Dendritic cell treated with granulocyte-macrophage colony-stimulating factor and Interleukin-4, amounts not matched to agents 40 ng/mL and 50 ng/mL, for 4 days (primary cell): ENCODE results near the gene MAP4K3.

Experiments
- H3K27ac Mint-ChIP-seq: one replicate; pipeline ENCODE4 v1.8.0; 2022; ENCODE audit warnings: mild to moderate bottlenecking, mixed read lengths
- H3K27me3 Mint-ChIP-seq: one replicate; pipeline ENCODE4 v1.8.0; 2022; ENCODE audit warnings: mild to moderate bottlenecking, mixed read lengths
- H3K36me3 Mint-ChIP-seq: one replicate; pipeline ENCODE4 v1.8.0; 2022; ENCODE audit warnings: low read depth, mixed read lengths
- H3K4me1 Mint-ChIP-seq: one replicate; pipeline ENCODE4 v1.8.0; 2022; ENCODE audit warnings: low read depth, mixed read lengths
- H3K4me3 Mint-ChIP-seq: one replicate; pipeline ENCODE4 v1.8.0; 2022; ENCODE audit warnings: mild to moderate bottlenecking, moderate library complexity, mixed read lengths
- H3K9me3 Mint-ChIP-seq: one replicate; pipeline ENCODE4 v1.8.0; 2022; ENCODE audit warnings: mixed read lengths
- intact Hi-C: fragments of 100-400 bp; cut with micrococcal nuclease; formaldehyde crosslinking; loops from one replicate; pipeline ENCODE4 v1.15.0; 2022

The MAP4K3 gene

DNA sequence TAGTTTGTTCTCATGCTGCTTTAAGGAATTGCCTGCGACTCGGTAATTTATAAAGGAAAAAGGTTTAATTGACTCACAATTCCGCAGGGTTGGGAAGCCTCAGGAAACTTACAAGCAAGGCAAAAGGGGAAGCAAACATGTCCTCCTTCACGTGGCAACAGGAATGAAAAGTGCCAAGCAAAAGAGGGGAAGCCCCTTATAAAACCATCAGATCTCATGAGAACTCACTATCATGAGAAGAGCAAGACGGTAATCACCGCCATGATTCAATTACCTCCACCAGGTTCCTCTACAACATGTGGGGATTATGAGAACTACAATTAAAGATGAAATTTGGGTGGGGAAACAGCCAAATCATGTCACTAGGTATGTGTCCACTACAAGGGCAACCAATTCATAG lies 53.9 kb downstream of the MAP4K3 start:
- Mint-ChIP-seq H3K4me1 (peaks cover 5% of the 10 kb centered on the region), H3K27me3 (no peaks in the 10 kb centered on the region), H3K9me3 (peaks cover 8% of the 10 kb centered on the region), H3K27ac (no peak overlapping the region), H3K4me3 (no peak overlapping the region), H3K36me3 (no peaks in the 10 kb centered on the region)
- intact Hi-C loops, result loop anchor here (5.0 kb wide), 1 partner anchor 54 kb away; the partner anchor contains the start of gene MAP4K3

DNA sequence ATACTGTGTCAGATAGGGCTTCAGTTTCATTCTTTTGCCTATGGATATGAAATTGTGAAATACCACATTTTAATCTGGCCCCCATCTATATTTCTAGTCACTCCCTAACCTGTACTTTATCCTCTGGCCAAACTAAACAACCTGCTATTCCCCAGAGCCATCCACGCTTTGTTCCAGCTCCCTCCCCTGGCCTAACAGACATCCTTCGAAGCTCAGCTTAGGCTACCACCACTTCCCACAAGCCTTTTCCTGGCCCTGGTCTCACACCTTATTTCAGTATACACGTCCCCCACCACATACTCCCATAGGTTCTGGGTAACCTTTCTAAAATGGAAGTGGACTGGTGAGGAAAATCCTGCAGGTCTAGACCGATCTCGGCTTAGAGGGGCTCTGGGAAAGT lies 55.4 kb downstream of the MAP4K3 start:
- intact Hi-C loops, result loop anchor here (2.0 to 5.0 kb wide), 2 partner anchors 56 to 347 kb away; partner anchors contain the start of gene MAP4K3
- H3K27ac Mint-ChIP-seq, result no peak overlapping the region
- no peaks in the 10 kb centered on the region for H3K36me3 Mint-ChIP-seq

DNA sequence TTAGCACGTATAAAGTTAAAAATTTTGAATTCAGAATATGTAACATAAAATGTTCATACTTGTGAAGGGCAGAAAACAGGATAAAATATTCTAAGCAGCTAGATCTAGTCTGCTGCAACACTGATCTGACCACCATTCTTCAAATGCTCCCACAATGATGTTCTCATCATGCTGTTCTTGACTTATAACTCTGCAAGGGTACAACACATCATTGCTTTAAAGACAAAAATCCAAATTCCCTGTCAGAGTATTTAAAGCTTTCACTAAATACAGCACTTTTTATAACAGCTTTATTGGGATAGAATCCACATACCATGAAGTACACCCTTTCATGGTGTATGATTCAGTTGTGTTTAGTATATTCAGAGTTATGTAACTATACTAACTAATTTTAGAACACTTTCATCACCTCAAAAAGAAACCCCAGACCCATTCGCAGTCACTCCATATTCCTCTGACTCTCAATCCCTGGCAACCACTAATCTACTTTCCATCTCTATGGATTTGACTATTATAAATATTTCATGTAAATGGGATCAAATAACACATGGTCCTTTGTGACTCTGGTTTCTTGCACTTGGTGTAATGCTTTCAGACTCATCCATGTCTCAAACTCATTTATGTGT lies 56.4 kb downstream of the MAP4K3 start:
- intact Hi-C loops, result loop anchor here (2.0 to 5.0 kb wide), 2 partner anchors 57 to 348 kb away; partner anchors contain the start of gene MAP4K3
- H3K27ac Mint-ChIP-seq, result no peak overlapping the region
- H3K4me3 Mint-ChIP-seq, result no peak overlapping the region
- H3K27me3 Mint-ChIP-seq, result no peaks in the 10 kb centered on the region
- peaks cover 9% of the 10 kb centered on the region for H3K9me3 Mint-ChIP-seq
- H3K4me1 Mint-ChIP-seq, result peaks cover 15% of the 10 kb centered on the region
- H3K36me3 Mint-ChIP-seq, result peaks cover 7% of the 10 kb centered on the region

More for the DNA sequence above, 55.4 kb downstream of the MAP4K3 start:
- no peaks in the 10 kb centered on the region for H3K27me3 Mint-ChIP-seq
- peaks cover 15% of the 10 kb centered on the region for H3K4me1 Mint-ChIP-seq
- no peak overlapping the region for H3K4me3 Mint-ChIP-seq
- peaks cover 8% of the 10 kb centered on the region for H3K9me3 Mint-ChIP-seq

DNA sequence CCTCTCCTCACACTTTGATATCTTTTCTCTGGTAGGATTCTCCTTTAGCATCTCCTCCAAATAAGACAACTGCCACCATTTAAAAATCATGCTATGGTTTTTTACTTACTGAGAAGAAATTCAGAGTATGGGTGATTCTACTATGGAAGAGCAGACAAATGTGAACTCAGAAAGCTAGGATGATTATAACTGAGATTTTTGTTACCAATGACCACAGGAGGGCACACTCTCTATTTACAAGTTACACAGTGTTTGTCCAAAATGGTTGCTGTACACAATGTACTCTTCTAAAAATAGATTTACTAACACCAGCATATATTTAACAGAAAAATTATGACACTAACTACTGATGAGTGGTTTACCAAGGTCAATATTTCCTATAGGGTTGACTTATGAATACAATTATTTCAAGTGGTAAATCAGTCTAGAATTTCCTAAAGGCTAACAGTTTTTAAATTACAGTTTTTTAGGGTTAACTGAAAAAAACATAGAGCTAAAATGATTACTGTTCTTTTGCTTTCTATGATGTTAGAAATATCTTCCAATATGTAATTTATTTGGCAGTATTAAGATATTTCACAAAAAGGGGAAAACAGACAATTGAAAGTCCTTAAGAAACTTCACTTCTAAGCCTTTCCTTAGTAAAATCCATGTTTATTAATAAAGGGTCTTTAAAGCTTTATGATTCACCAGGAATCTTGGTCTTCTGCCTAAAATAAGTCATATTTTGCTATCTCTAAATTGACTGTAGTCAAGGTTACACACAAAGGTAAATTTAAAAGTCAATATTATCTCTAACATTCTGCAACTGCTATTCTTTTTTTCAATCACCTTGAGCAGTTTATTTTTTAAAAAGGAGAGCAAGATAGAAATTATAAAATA lies 57.2 kb downstream of the MAP4K3 start:
- H3K9me3 Mint-ChIP-seq, result peaks cover 15% of the 10 kb centered on the region
- H3K4me3 Mint-ChIP-seq, result no peak overlapping the region
- H3K4me1 Mint-ChIP-seq, result peaks cover 15% of the 10 kb centered on the region
- H3K27me3 Mint-ChIP-seq, result no peaks in the 10 kb centered on the region
- peaks cover 14% of the 10 kb centered on the region for H3K36me3 Mint-ChIP-seq
- H3K27ac Mint-ChIP-seq, result no peak overlapping the region
- intact Hi-C loops, result loop anchor here (2.0 to 5.0 kb wide), 3 partner anchors 57 to 349 kb away; partner anchors contain the start of gene MAP4K3

DNA sequence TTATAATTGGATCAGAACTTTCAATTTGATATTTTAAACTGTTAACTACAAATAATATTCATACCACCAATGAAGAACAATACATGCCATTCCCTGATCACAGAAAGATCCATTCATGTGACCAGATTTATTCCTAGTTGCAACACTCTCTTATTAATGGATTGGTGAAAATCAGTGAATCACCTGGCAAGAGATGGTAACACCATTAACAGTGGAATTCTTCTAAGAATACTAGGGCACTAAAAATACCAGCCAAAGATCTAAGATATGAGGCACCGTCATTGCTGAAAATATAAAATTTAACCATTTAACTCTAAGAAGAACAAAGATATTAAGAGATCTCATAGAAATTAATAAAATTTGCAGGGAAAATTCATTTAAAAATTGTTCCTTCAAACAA lies 58.1 kb downstream of the MAP4K3 start:
- H3K4me1 Mint-ChIP-seq, result peaks cover 15% of the 10 kb centered on the region
- H3K9me3 Mint-ChIP-seq, result peaks cover 16% of the 10 kb centered on the region
- no peak overlapping the region for H3K27ac Mint-ChIP-seq

DNA sequence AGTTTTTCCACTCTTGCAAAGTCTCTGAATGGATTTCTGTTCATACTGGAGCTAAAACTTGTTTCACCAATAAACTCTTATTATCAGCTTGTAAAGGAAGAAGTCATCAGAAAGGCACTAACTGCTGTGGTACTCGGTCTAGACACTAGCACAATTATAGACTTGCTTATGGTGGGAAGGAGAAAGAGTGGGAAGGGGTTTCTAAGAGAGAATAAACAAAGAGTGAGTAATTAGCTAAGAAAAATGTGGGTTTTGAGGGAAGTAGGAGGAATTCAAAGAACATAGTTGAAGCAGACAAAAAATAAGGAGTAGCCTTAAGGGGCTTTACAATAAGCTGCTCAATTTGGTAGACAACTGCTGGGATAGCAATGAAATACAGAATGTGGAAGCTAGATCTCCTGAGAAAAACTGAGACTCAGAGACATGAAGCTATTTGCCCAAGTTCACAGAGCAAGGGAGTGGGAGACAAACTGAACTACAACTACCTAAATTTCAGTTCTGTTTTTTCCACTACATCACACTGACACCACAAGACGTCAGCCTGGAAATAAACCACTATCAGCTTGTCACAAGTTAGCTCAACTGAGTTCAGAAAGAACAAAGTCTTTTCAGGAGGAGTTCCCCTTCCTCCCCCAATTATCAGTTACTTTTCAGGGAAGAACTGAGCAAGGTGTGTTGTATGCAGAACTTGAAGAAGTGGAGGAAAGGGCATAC lies 59.7 kb downstream of the MAP4K3 start:
- Mint-ChIP-seq H3K27ac (peak overlapping the region; percentile 59), H3K36me3 (peaks cover 16% of the 10 kb centered on the region), H3K4me1 (peaks cover 29% of the 10 kb centered on the region), H3K4me3 (no peak overlapping the region), H3K27me3 (no peaks in the 10 kb centered on the region), H3K9me3 (peaks cover 26% of the 10 kb centered on the region)
- intact Hi-C loops, result loop anchor here (5.0 kb wide), 1 partner anchor 135 kb away; no protein-coding TSS in a partner anchor

More for the DNA sequence above, 58.1 kb downstream of the MAP4K3 start:
- intact Hi-C loops, result loop anchor here (5.0 kb wide), 1 partner anchor 133 kb away; no protein-coding TSS in a partner anchor
- Mint-ChIP-seq H3K36me3 (peaks cover 16% of the 10 kb centered on the region), H3K27me3 (no peaks in the 10 kb centered on the region), H3K4me3 (no peak overlapping the region)

DNA sequence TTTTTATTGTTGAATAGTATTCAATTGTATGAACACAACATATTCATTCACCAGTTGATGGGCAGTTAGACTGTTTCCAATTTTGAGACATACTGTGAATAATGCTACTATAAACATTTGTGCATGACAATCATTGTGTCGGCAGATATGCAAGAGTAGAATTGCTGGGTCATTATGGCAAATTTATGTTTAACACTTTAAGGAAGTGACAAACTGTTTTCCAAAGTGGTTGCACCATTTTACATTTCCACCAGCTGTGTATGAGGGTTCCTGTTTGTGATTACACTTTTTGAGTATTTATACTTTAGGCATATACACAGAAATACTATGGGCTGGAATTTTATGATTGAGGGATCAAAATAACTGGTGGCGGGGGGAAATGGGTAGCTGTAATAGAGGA lies 61.2 kb downstream of the MAP4K3 start:
- intact Hi-C loops, result loop anchor here (5.0 kb wide), 1 partner anchor 136 kb away; no protein-coding TSS in a partner anchor
- H3K4me1 Mint-ChIP-seq, result peaks cover 24% of the 10 kb centered on the region
- H3K4me3 Mint-ChIP-seq, result no peak overlapping the region
- peaks cover 26% of the 10 kb centered on the region for H3K9me3 Mint-ChIP-seq
- no peak overlapping the region for H3K27ac Mint-ChIP-seq
- H3K36me3 Mint-ChIP-seq, result peaks cover 16% of the 10 kb centered on the region
- H3K27me3 Mint-ChIP-seq, result no peaks in the 10 kb centered on the region

DNA sequence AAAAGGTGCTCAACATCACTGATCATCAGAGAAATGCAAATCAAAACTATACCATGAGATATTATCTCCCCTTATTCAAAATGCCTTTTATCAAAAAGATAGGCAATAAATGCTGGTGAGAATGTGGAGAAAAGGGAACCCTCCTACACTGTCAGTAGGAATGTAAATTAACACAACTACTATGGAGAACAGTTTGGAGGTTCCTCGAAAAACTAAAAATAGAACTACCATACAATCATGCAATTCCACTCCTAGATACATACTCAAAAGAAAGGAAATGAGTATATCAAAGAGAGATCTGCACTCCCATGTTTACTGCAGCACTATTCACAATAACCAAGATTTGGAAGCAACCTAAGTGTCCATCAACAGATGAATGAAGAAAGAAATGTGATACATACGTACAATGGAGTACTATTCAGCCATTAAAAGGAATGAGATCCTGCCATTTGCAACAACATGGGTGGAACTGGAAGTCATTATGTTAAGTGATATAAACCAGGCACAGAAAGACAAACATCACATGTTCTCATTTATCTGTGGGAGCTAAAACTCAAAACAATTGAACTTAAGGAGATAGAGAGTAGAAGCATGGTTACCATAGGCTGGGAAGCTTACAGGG lies 63.8 kb downstream of the MAP4K3 start:
- H3K4me3 Mint-ChIP-seq, result no peak overlapping the region
- intact Hi-C loops, result no loop called here
- no peak overlapping the region for H3K27ac Mint-ChIP-seq
- peaks cover 35% of the 10 kb centered on the region for H3K4me1 Mint-ChIP-seq
- peaks cover 16% of the 10 kb centered on the region for H3K36me3 Mint-ChIP-seq
- peaks cover 26% of the 10 kb centered on the region for H3K9me3 Mint-ChIP-seq
- no peaks in the 10 kb centered on the region for H3K27me3 Mint-ChIP-seq

DNA sequence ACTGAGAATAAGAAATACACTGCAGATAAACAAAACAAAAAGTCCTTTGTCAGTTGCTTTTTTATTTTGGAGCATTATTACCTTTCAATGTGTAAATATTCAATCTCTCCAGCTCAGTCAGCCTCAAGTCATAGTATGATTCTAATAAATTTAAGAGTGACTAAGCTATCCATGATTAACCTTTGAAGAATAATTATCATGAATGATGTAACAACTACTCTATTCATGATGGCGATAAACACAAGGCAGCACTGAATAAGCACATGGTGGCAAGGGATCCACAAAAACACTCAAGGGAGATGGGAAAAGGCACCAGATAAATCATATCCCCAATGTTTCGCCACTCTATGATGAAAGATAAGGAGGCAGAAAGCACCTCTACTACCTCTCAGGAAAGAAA lies 67.0 kb downstream of the MAP4K3 start:
- H3K27ac Mint-ChIP-seq, result no peak overlapping the region
- H3K36me3 Mint-ChIP-seq, result peaks cover 4% of the 10 kb centered on the region
- peaks cover 13% of the 10 kb centered on the region for H3K9me3 Mint-ChIP-seq
- no peaks in the 10 kb centered on the region for H3K27me3 Mint-ChIP-seq
- peaks cover 25% of the 10 kb centered on the region for H3K4me1 Mint-ChIP-seq
- intact Hi-C loops, result no loop called here
- H3K4me3 Mint-ChIP-seq, result no peak overlapping the region

DNA sequence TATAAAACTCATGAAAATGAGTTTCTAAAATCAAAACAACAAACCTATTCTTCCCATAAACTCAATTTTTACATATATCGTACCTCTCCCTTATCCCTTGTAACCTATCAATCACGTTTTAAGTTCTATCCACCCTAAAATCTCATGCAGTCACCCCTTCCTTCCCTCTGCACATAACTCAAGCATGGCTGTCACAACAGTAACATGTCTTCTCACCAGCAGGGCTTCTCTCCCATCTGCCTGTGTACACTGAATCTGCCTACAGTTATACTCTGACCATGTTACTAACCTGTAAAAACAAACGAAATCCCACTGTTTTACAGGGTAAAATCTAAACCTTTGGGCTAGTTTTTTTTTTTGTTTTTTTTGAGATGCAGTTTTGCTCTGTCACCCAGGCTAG lies 68.2 kb downstream of the MAP4K3 start:
- peaks cover 10% of the 10 kb centered on the region for H3K9me3 Mint-ChIP-seq
- H3K27ac Mint-ChIP-seq, result no peak overlapping the region
- H3K36me3 Mint-ChIP-seq, result no peaks in the 10 kb centered on the region
- no peak overlapping the region for H3K4me3 Mint-ChIP-seq
- no peaks in the 10 kb centered on the region for H3K27me3 Mint-ChIP-seq
- intact Hi-C loops, result no loop called here
- peaks cover 25% of the 10 kb centered on the region for H3K4me1 Mint-ChIP-seq

DNA sequence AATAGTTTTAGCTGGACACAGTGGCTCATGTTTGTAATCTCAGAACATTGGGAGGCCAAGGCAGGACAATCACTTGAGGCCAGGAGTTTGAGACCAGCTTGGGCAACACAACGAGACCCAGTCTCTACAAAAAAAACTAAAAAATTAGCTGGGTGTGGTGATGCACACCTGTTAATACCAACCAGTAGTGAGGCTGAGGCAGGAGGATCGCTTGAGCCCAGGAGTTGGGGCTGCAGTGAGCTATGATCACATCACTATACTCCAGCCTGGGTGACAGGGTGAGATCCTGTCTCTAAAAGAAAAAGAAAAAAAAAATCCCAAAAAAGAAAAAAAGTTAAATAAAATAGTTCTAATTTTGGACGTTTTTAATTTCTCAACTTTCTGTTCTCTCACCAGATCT lies 68.7 kb downstream of the MAP4K3 start:
- Mint-ChIP-seq H3K4me1 (peaks cover 22% of the 10 kb centered on the region), H3K9me3 (peaks cover 5% of the 10 kb centered on the region), H3K36me3 (no peaks in the 10 kb centered on the region), H3K27me3 (no peaks in the 10 kb centered on the region), H3K4me3 (no peak overlapping the region), H3K27ac (no peak overlapping the region)
- intact Hi-C loops, result no loop called here

DNA sequence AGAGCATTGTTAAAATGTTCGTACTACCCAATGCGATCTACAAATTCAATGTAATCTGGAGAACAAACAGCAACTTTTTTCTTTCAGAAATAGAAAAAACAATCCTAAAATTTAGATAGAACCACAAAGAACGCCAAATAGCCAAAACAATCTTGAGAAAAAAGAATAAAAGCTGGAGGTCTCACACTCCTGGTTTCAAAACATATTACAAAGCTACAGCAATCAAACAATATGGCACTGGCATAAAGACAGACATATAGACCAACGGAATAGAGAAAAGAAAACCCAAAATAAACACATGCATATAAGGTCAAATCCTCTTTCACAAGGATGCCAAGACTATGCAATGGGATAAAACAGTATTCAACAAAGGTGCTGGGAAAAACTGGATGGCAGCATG lies 74.5 kb downstream of the MAP4K3 start:
- intact Hi-C loops, result no loop called here
- no peak overlapping the region for H3K4me3 Mint-ChIP-seq
- H3K9me3 Mint-ChIP-seq, result peaks cover 36% of the 10 kb centered on the region
- no peak overlapping the region for H3K27ac Mint-ChIP-seq
- H3K36me3 Mint-ChIP-seq, result peaks cover 21% of the 10 kb centered on the region
- H3K4me1 Mint-ChIP-seq, result no peaks in the 10 kb centered on the region
- H3K27me3 Mint-ChIP-seq, result no peaks in the 10 kb centered on the region

DNA sequence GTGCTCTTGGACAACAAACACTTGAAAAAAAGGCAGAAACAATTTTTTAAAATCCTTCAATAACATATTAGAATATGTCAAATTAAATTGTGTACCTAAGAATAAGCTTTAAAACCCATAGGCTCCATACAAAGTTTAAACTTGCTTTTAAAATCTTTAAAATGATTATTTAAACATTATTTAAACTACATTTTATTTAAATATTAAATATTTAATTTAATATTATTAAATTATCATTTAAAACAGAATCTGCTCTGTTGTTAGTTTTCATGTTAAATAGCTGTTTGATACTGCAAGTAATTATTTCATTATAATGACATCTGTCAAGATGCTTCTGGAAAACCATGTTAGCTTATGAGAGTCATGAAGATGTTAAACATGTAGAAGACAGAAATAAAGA lies 75.6 kb downstream of the MAP4K3 start:
- no peak overlapping the region for H3K4me3 Mint-ChIP-seq
- H3K27ac Mint-ChIP-seq, result no peak overlapping the region
- no peaks in the 10 kb centered on the region for H3K4me1 Mint-ChIP-seq
- H3K27me3 Mint-ChIP-seq, result no peaks in the 10 kb centered on the region
- H3K36me3 Mint-ChIP-seq, result peaks cover 21% of the 10 kb centered on the region
- H3K9me3 Mint-ChIP-seq, result peaks cover 36% of the 10 kb centered on the region
- intact Hi-C loops, result no loop called here
